HepG2 (cell line): Measurements from ENCODE around the gene ITGA2. TPM values are rescaled to one million over a fixed set of nuclear protein-coding genes. Genes with fewer than 3 reads are reported as not detected.

Source experiments
- ARID4A ChIP-seq: sonication (generic); formaldehyde crosslinking; IDR thresholded peaks from 2 replicates; pipeline ENCODE4 v1.5.0; 2020; ENCODE audit warnings: mild to moderate bottlenecking, missing genetic modification reagents, borderline replicate concordance
- FOXP1 ChIP-seq, 2 experiments: fragments of 450-650 bp in 1 of 2; IDR thresholded peaks; 2 replicates each; pipeline ENCODE4 v1.6.1; 2017 to 2018; ENCODE audit warnings: antibody characterized with exemption in 1 of 2
- HNF1B ChIP-seq: sonication (generic); formaldehyde crosslinking; IDR thresholded peaks from 2 replicates; pipeline ENCODE4 v1.5.1; 2020; ENCODE audit warnings: mild to moderate bottlenecking, moderate library complexity, missing genetic modification reagents
- ISL2 ChIP-seq: sonication (generic); formaldehyde crosslinking; IDR thresholded peaks from 2 replicates; pipeline ENCODE4 v1.5.0; 2020; ENCODE audit warnings: missing genetic modification reagents
- MLLT10 ChIP-seq: sonication (generic); formaldehyde crosslinking; IDR thresholded peaks from 2 replicates; pipeline ENCODE4 v1.4.0; 2020; ENCODE audit warnings: missing genetic modification reagents
- MNT ChIP-seq: fragments of 450-650 bp; IDR thresholded peaks from 2 replicates; pipeline ENCODE4 v1.6.1; 2016
- NR2F1 ChIP-seq, 2 experiments: fragments of 450-650 bp in 1 of 2; formaldehyde crosslinking in 1 of 2; IDR thresholded peaks; 2 replicates each; pipeline versions ENCODE4 v1.5.0 to v1.6.1; 2016 to 2020; ENCODE audit warnings: mild to moderate bottlenecking in 1 of 2, missing compliant biosample characterization in 1 of 2, missing genetic modification reagents in 1 of 2, moderate library complexity in 1 of 2
- PATZ1 ChIP-seq: sonication (generic); formaldehyde crosslinking; IDR thresholded peaks from 2 replicates; pipeline ENCODE4 v1.4.0; 2020; ENCODE audit warnings: missing genetic modification reagents
- SKIL ChIP-seq: sonication (generic); formaldehyde crosslinking; IDR thresholded peaks from 2 replicates; pipeline ENCODE4 v1.8.0; 2022; ENCODE audit warnings: missing genetic modification reagents, mild to moderate bottlenecking, moderate library complexity, borderline replicate concordance
- SNAPC2 ChIP-seq: sonication (generic); formaldehyde crosslinking; IDR thresholded peaks from 2 replicates; pipeline ENCODE4 v1.8.1; 2022; ENCODE audit warnings: mild to moderate bottlenecking, missing genetic modification reagents
- STAG1 ChIP-seq: sonication (generic); formaldehyde crosslinking; IDR thresholded peaks from 2 replicates; pipeline ENCODE4 v1.4.0; 2020; ENCODE audit warnings: missing genetic modification reagents
- ZBTB1 ChIP-seq: sonication (generic); formaldehyde crosslinking; IDR thresholded peaks from 2 replicates; pipeline ENCODE4 v1.4.0; 2020; ENCODE audit warnings: missing genetic modification reagents, borderline replicate concordance
- ZEB1 ChIP-seq: IDR thresholded peaks from 2 replicates; pipeline ENCODE4 v1.6.1; 2012; ENCODE audit warnings: mild to moderate bottlenecking, low read depth, inconsistent platforms; ENCODE audit not compliant: insufficient replicate concordance
- ZFYVE20 ChIP-seq: sonication (generic); formaldehyde crosslinking; IDR thresholded peaks from 2 replicates; pipeline ENCODE4 v1.8.0; 2023; ENCODE audit warnings: low read depth, mild to moderate bottlenecking, moderate library complexity, missing genetic modification reagents, borderline replicate concordance
- ZNF317 ChIP-seq: sonication (generic); formaldehyde crosslinking; IDR thresholded peaks from 2 replicates; pipeline ENCODE4 v1.5.0; 2020; ENCODE audit warnings: mild to moderate bottlenecking, missing genetic modification reagents
- ZNF547 ChIP-seq: sonication (generic); formaldehyde crosslinking; IDR thresholded peaks from 2 replicates; pipeline ENCODE4 v1.5.1; 2020; ENCODE audit warnings: mild to moderate bottlenecking, missing genetic modification reagents
- ZNF740 ChIP-seq: sonication (generic); formaldehyde crosslinking; IDR thresholded peaks from 2 replicates; pipeline ENCODE4 v1.4.0; 2020; ENCODE audit warnings: missing genetic modification reagents
- polyA plus RNA-seq, 8 experiments: library from polyadenylated mRNA; depleted of rRNA in 3 of 8; stranded (reverse) in 7 of 8; unstranded in 1 of 8; fragments of >200 nt; fragmentation: Illumina TruSeq in 4 of 8; extraction: Trizol in 4 of 8; gene quantifications; 2 replicates each; pipeline versions ENCODE4 v1.2.1 to v1.2.3, GENCODE V29; 2011 to 2016; ENCODE audit warnings: low read depth in 4 of 8, missing spikeins in 1 of 8, mixed read lengths in 1 of 8; ENCODE audit not compliant: insufficient read depth in 1 of 8
- total RNA-seq, 5 experiments: library from RNA; depleted of rRNA; stranded (reverse); fragments of >200 nt; fragmentation: Illumina TruSeq; extraction: Trizol; gene quantifications; 2 replicates each; pipeline ENCODE4 v1.2.3, GENCODE V29; 2016; ENCODE audit warnings: low read depth in 1 of 5

Gene ITGA2
- total and polyA plus RNA-seq, 2 of the 13 experiments (the other 11 are each of a cell fraction or from before 2014, with no cell fraction given) = 15.8 to 58.3 TPM

- TF ChIP-seq HNF1B (CRISPR knock-in tag) (no peak), PATZ1 (CRISPR knock-in tag) (0 out of 2 replicates have a peak, but pooled peaks have one; percentile 8), NR2F1 (CRISPR knock-in tag; IDR thresholded peaks at IDR 0.05) (no peak), ARID4A (no peak), ZNF740 (CRISPR knock-in tag) (no peak), ZEB1 (no peak), ISL2 (CRISPR knock-in tag) (peak; percentile 73; the same call in 1 of the 2 replicates), FOXP1 (IDR thresholded peaks at IDR 0.05) (no peak), FOXP1 (CRISPR knock-in tag; IDR thresholded peaks at IDR 0.05) (peak; percentile 44; the same call in 1 of the 2 replicates), SKIL (no peak), MLLT10 (CRISPR knock-in tag) (no peak), ZNF547 (no peak), MNT (0 out of 2 replicates have a peak, but pooled peaks have one; percentile 7), STAG1 (CRISPR knock-in tag) (no peak), SNAPC2 (no peak), ZNF317 (CRISPR knock-in tag) (no peak), ZBTB1 (CRISPR knock-in tag) (no peak), ZFYVE20 (CRISPR knock-in tag) (no peak)
These were observed 36.3 kb downstream of the ITGA2 start (continued) for GRCh38 chr5:53025487-53025886.
